OCI-LY3 (cell line): ENCODE results near the gene RNF115.

ENCODE experiments used
- H2AFZ ChIP-seq: fragments of 200-600, 300-600 bp; shearing (Covaris generic); 2 replicates; pipeline ENCODE4 v1.6.0; 2014; ENCODE audit warnings: antibody characterized with exemption, low read depth, low read length
- H3K27ac ChIP-seq: fragments of 200-600, 300-600 bp; sonication (generic); 2 replicates; pipeline ENCODE4 v1.5.1; 2014; ENCODE audit warnings: mild to moderate bottlenecking, low read length, moderate library complexity, mixed read lengths
- H3K27me3 ChIP-seq: fragments of 200-600, 300-600 bp; sonication (generic); 2 replicates; pipeline ENCODE4 v1.6.1; 2014; ENCODE audit warnings: low read depth, low read length, mixed read lengths
- H3K36me3 ChIP-seq: fragments of 200-600, 300-600 bp; sonication (generic); replicated peaks from 2 replicates; pipeline ENCODE3; 2014; ENCODE audit warnings: low read depth, low read length, mixed read lengths
- H3K4me1 ChIP-seq: fragments of 300-600, 200-600 bp; sonication (generic); 2 replicates; pipeline ENCODE4 v1.6.1; 2014; ENCODE audit warnings: low read length, mixed read lengths
- H3K4me2 ChIP-seq: fragments of 200-600, 300-600 bp; sonication (generic); 2 replicates; pipeline ENCODE4 v1.6.1; 2014; ENCODE audit warnings: low read length, mixed read lengths
- H3K4me3 ChIP-seq: fragments of 300-600, 200-600 bp; sonication (generic); 2 replicates; pipeline ENCODE4 v1.5.1; 2014; ENCODE audit warnings: antibody characterized with exemption, mild to moderate bottlenecking, low read length, moderate library complexity
- H3K79me2 ChIP-seq: fragments of 300-600, 200-600 bp; shearing (Covaris generic); 2 replicates; pipeline ENCODE4 v1.6.1; 2014; ENCODE audit warnings: mild to moderate bottlenecking, low read length, mixed read lengths
- H3K9ac ChIP-seq: fragments of 300-600, 200-600 bp; shearing (Covaris generic); 2 replicates; pipeline ENCODE4 v1.6.0; 2014; ENCODE audit warnings: mild to moderate bottlenecking, low read length, moderate library complexity
- H3K9me3 ChIP-seq: fragments of 200-600, 300-600 bp; shearing (Covaris generic); 2 replicates; pipeline ENCODE4 v1.6.1; 2014; ENCODE audit warnings: low read length, mixed read lengths; ENCODE audit not compliant: insufficient read depth
- H4K20me1 ChIP-seq: fragments of 200-600, 300-600 bp; sonication (generic); 2 replicates; pipeline ENCODE4 v1.6.1; 2016; ENCODE audit warnings: low read length, mixed read lengths; ENCODE audit not compliant: insufficient read depth
- CTCF ChIP-seq: fragments of 200-600, 300-600 bp; sonication (generic); IDR thresholded peaks from 2 replicates; pipeline ENCODE4 v1.5.1; 2014; ENCODE audit warnings: antibody characterized with exemption, low read length, low read depth
- EZH2phosphoT487 ChIP-seq: fragments of 200-600 bp; shearing (Covaris generic); IDR thresholded peaks from 2 replicates; pipeline ENCODE4 v1.6.1; 2018; ENCODE audit warnings: antibody characterized with exemption, mixed run types, low read depth

The RNF115 gene

GRCh38 chr1:145823565-145824498 is at the start of gene RNF115, which contains the start of gene POLR3C:
Gene RNF115 (minus strand): TSS chr1:145824095. CDS start chr1:145823873, 222 bp downstream.
Gene POLR3C (plus strand): TSS chr1:145824200. CDS start chr1:145825777, 1,577 bp downstream.
- H3K4me3 ChIP-seq, result peak within 1 kb of the TSS; percentile 79
- peaks cover 11% of the 10 kb centered on the region for H3K4me1 ChIP-seq
- peaks cover 52% of the 10 kb centered on the region for H3K79me2 ChIP-seq
- no peaks in the 10 kb centered on the region for H4K20me1 ChIP-seq
- H3K27me3 ChIP-seq, result no peaks in the 10 kb centered on the region
- TF ChIP-seq EZH2phosphoT487, result no peak
- no peak for TF ChIP-seq CTCF
- no peaks in the 10 kb centered on the region for H3K9me3 ChIP-seq
- H3K27ac ChIP-seq, result peak within 1 kb of the TSS; percentile 66
- H2AFZ ChIP-seq, result peak within 1 kb of the TSS; percentile 28
- peaks cover 29% of the 10 kb centered on the region for H3K36me3 ChIP-seq
- peak within 1 kb of the TSS; percentile 86 for H3K9ac ChIP-seq
- H3K4me2 ChIP-seq, result peak within 1 kb of the TSS; percentile 77

- peak overlapping the region; percentile 99 for H2AFZ ChIP-seq
- H3K27ac ChIP-seq, result no peak overlapping the region
- H3K27me3 ChIP-seq, result peaks cover 36% of the 10 kb centered on the region
- peak overlapping the region; percentile 82 for H3K4me3 ChIP-seq
- H3K9ac ChIP-seq, result peak overlapping the region; percentile 67
- TF ChIP-seq EZH2phosphoT487 (no peak), CTCF (peak; percentile 32; the same call in 1 of the 2 replicates)
- H3K36me3 ChIP-seq, result no peaks in the 10 kb centered on the region
- H4K20me1 ChIP-seq, result no peaks in the 10 kb centered on the region
- peaks cover 9% of the 10 kb centered on the region for H3K4me1 ChIP-seq
- peak overlapping the region; percentile 95 for H3K4me2 ChIP-seq
- H3K79me2 ChIP-seq, result no peaks in the 10 kb centered on the region
- H3K9me3 ChIP-seq, result no peaks in the 10 kb centered on the region
Measured at GRCh38 chr1:145871994-145872924, 48.4 kb upstream of the RNF115 start.

GRCh38 chr1:145868232-145868631 is 44.3 kb upstream of the RNF115 start:
- Histone ChIP-seq H3K4me1 (peaks cover 9% of the 10 kb centered on the region), H3K4me2 (no peak overlapping the region), H3K79me2 (no peaks in the 10 kb centered on the region), H2AFZ (no peak overlapping the region), H3K27ac (no peak overlapping the region), H3K9me3 (no peaks in the 10 kb centered on the region), H4K20me1 (no peaks in the 10 kb centered on the region), H3K27me3 (peaks cover 43% of the 10 kb centered on the region), H3K9ac (no peak overlapping the region), H3K36me3 (no peaks in the 10 kb centered on the region), H3K4me3 (no peak overlapping the region)
- no peak for TF ChIP-seq EZH2phosphoT487
- TF ChIP-seq CTCF, result no peak
